Body of pancreas (tissue), 4 donors: Measurements from ENCODE around the gene PTPRN2.

Experiments
- POLR2A ChIP-seq, 3 donors: fragments of 450-650 bp; IDR thresholded peaks; one replicate each; pipeline ENCODE4 v1.6.1; 2016; ENCODE audit warnings: antibody characterized with exemption in 3 of 3, mild to moderate bottlenecking in 2 of 3
- TF ChIP-seq, protein P1 (sequence below), 7 experiments: fragments of 450-650 bp in 4 of 7; fragments of 200-600 bp in 3 of 7; sonication (generic) in 3 of 7; IDR thresholded peaks; one replicate each; pipeline ENCODE4 v1.5.1; 2016 to 2019; ENCODE audit warnings: antibody characterized with exemption in 7 of 7

DNA sequence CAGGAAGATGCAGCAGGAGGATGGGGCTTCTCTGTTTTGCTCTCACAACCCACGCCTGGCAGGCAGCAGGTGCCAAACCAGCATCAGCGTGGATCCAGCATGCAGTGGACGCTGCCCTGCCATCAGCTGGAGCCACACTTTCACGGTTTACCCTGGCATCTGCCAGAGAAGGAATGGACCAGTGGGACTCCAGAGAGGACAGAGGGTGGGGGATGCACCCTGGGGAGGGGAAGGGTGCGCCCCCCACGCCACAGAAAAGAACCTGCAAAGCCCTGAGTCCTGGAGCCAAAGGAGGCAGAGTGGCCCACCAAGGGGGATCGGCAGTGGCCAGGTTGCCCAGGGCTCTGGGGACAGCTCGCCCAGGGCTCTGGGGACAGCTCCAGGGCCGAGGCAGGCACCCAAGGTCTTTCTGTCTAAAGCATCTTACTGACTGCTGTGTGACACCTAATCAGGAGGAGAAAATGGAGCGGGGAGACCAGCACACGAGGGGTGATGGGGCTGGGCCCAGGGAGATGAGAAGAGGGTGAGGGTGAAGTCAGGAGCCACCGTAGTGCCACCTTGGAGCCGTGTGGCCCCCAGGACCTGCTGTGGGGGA is 1025.7 kb downstream of the PTPRN2 start:
- TF ChIP-seq, protein P1, sequence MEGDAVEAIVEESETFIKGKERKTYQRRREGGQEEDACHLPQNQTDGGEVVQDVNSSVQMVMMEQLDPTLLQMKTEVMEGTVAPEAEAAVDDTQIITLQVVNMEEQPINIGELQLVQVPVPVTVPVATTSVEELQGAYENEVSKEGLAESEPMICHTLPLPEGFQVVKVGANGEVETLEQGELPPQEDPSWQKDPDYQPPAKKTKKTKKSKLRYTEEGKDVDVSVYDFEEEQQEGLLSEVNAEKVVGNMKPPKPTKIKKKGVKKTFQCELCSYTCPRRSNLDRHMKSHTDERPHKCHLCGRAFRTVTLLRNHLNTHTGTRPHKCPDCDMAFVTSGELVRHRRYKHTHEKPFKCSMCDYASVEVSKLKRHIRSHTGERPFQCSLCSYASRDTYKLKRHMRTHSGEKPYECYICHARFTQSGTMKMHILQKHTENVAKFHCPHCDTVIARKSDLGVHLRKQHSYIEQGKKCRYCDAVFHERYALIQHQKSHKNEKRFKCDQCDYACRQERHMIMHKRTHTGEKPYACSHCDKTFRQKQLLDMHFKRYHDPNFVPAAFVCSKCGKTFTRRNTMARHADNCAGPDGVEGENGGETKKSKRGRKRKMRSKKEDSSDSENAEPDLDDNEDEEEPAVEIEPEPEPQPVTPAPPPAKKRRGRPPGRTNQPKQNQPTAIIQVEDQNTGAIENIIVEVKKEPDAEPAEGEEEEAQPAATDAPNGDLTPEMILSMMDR (IDR thresholded peaks at IDR 0.05) = no peak
- TF ChIP-seq POLR2A (IDR thresholded peaks at IDR 0.05) = no peak
